Trophoblast cell (in vitro differentiated cells and primary cell): Measurements from ENCODE around the gene ADRB2.

Source experiments
- DNase-seq, 2 donors: peaks; one replicate each; pipeline ENCODE4 v3.0.0-alpha.2; 2016
- H2AFZ ChIP-seq: 2 replicates; pipeline ENCODE4 v1.6.1; 2013; ENCODE audit warnings: low read length, moderate library complexity, mild to moderate bottlenecking; ENCODE audit not compliant: insufficient read depth, poor library complexity
- H2AK5ac ChIP-seq: 2 replicates; pipeline ENCODE4 v1.6.1; 2013; ENCODE audit warnings: mild to moderate bottlenecking, low read length
- H2BK120ac ChIP-seq: 2 replicates; pipeline ENCODE4 v1.6.1; 2013; ENCODE audit warnings: low read length, mild to moderate bottlenecking, moderate library complexity; ENCODE audit not compliant: insufficient read depth, poor library complexity
- H2BK12ac ChIP-seq: 2 replicates; pipeline ENCODE4 v1.6.1; 2013; ENCODE audit warnings: mild to moderate bottlenecking, low read length, moderate library complexity
- H2BK5ac ChIP-seq: 2 replicates; pipeline ENCODE4 v1.6.1; 2013; ENCODE audit warnings: low read length, low read depth, moderate library complexity, mild to moderate bottlenecking; ENCODE audit not compliant: poor library complexity
- H3K14ac ChIP-seq: 2 replicates; pipeline ENCODE4 v1.6.1; 2013; ENCODE audit warnings: mild to moderate bottlenecking, low read length
- H3K18ac ChIP-seq: 2 replicates; pipeline ENCODE4 v1.6.1; 2013; ENCODE audit warnings: mild to moderate bottlenecking, low read length
- H3K23ac ChIP-seq: 2 replicates; pipeline ENCODE4 v1.6.1; 2013; ENCODE audit warnings: low read length
- H3K27ac ChIP-seq: 2 replicates; pipeline ENCODE4 v1.5.1; 2013; ENCODE audit warnings: low read depth, mild to moderate bottlenecking, inconsistent platforms, low read length, moderate library complexity
- H3K27me3 ChIP-seq: 2 replicates; pipeline ENCODE4 v1.6.1; 2013; ENCODE audit warnings: inconsistent platforms, mild to moderate bottlenecking, low read length, moderate library complexity; ENCODE audit not compliant: insufficient read depth
- H3K36me3 ChIP-seq, 2 experiments: 1 replicate in 1 of 2; 2 replicates in 1 of 2; pipeline ENCODE4 v1.6.1; 2013; ENCODE audit warnings: low read length in 2 of 2, mild to moderate bottlenecking in 2 of 2, moderate library complexity in 1 of 2; ENCODE audit not compliant: insufficient read depth in 2 of 2, control insufficient read depth in 1 of 2
- H3K4ac ChIP-seq: 2 replicates; pipeline ENCODE4 v1.6.1; 2013; ENCODE audit warnings: low read depth, mild to moderate bottlenecking, low read length, moderate library complexity
- H3K4me1 ChIP-seq, 2 experiments: 1 replicate in 1 of 2; 2 replicates in 1 of 2; pipeline ENCODE4 v1.6.1; 2013; ENCODE audit warnings: low read length in 2 of 2, mild to moderate bottlenecking in 2 of 2, moderate library complexity in 1 of 2; ENCODE audit not compliant: insufficient read depth in 2 of 2, control insufficient read depth in 1 of 2
- H3K4me2 ChIP-seq: 2 replicates; pipeline ENCODE4 v1.6.1; 2013; ENCODE audit warnings: inconsistent platforms, mild to moderate bottlenecking, low read length, moderate library complexity
- H3K4me3 ChIP-seq: 2 replicates; pipeline ENCODE4 v1.5.1; 2013; ENCODE audit warnings: mild to moderate bottlenecking, low read depth, low read length, inconsistent platforms
- H3K79me1 ChIP-seq: one replicate; pipeline ENCODE4 v1.6.1; 2013; ENCODE audit warnings: low read length
- H3K79me2 ChIP-seq: 2 replicates; pipeline ENCODE4 v1.6.1; 2013; ENCODE audit warnings: low read length, mild to moderate bottlenecking; ENCODE audit not compliant: control insufficient read depth, insufficient read depth, poor library complexity
- H3K9ac ChIP-seq: 2 replicates; pipeline ENCODE4 v1.6.1; 2013; ENCODE audit warnings: mild to moderate bottlenecking, low read length
- H3K9me3 ChIP-seq: 2 replicates; pipeline ENCODE4 v1.6.1; 2013; ENCODE audit warnings: low read depth, mild to moderate bottlenecking, control low read depth, inconsistent platforms, low read length; ENCODE audit not compliant: insufficient read depth
- H4K12ac ChIP-seq: 2 replicates; pipeline ENCODE4 v1.6.1; 2013; ENCODE audit warnings: low read depth, mild to moderate bottlenecking, low read length, moderate library complexity
- H4K8ac ChIP-seq: 2 replicates; pipeline ENCODE4 v1.6.1; 2013; ENCODE audit warnings: low read depth, mild to moderate bottlenecking, low read length, moderate library complexity
- H4K91ac ChIP-seq: one replicate; pipeline ENCODE4 v1.6.1; 2013; ENCODE audit warnings: low read depth, mild to moderate bottlenecking, low read length, moderate library complexity
- WGBS: extraction: QIAGEN DNeasy Blood & Tissue Kit; methylation state at CpG from one replicate; pipeline ENCODE4 v1.1.7; 2013; ENCODE audit warnings: missing lambda C conversion rate; ENCODE audit not compliant: insufficient read length, insufficient coverage; ENCODE audit errors: extremely low coverage; 5-methylcytosine and 5-hydroxymethylcytosine counted together

Gene ADRB2

GRCh38 chr5:148860599-148860998 lies 34.2 kb downstream of the ADRB2 start:
- no peak overlapping the region for H2BK12ac ChIP-seq
- H4K12ac ChIP-seq, result no peak overlapping the region
- no peaks in the 10 kb centered on the region for H3K27me3 ChIP-seq
- H3K4me1 ChIP-seq, result no peaks in the 10 kb centered on the region
- H2AFZ ChIP-seq, result no peak overlapping the region
- H3K79me1 ChIP-seq, result no peaks in the 10 kb centered on the region
- no peak overlapping the region for H4K91ac ChIP-seq
- H2BK120ac ChIP-seq, result no peak overlapping the region
- H3K9me3 ChIP-seq, result no peaks in the 10 kb centered on the region
- no peak overlapping the region for H3K18ac ChIP-seq
- WGBS, result no CpG with 5 or more reads among the region's 5 CpGs
- H4K8ac ChIP-seq, result no peak overlapping the region
- no peak overlapping the region for H2AK5ac ChIP-seq
- H3K4me2 ChIP-seq, result no peak overlapping the region
- no peak overlapping the region for H3K9ac ChIP-seq
- H3K23ac ChIP-seq, result no peak overlapping the region
- H3K79me2 ChIP-seq, result no peaks in the 10 kb centered on the region
- no peak overlapping the region for H2BK5ac ChIP-seq
- no peak overlapping the region for H3K27ac ChIP-seq
- H3K14ac ChIP-seq, result no peak overlapping the region
- H3K4ac ChIP-seq, result no peak overlapping the region
- H3K4me3 ChIP-seq, result no peak overlapping the region
- DNase-seq, result peak; percentile 79 to 83
- H3K36me3 ChIP-seq, result no peaks in the 10 kb centered on the region

GRCh38 chr5:148861088-148861487 lies 34.7 kb downstream of the ADRB2 start:
- Histone ChIP-seq H3K4me2 (no peak overlapping the region), H2AFZ (no peak overlapping the region), H3K14ac (no peak overlapping the region), H4K12ac (no peak overlapping the region), H2BK120ac (no peak overlapping the region), H3K9ac (no peak overlapping the region), H3K27me3 (no peaks in the 10 kb centered on the region), H3K23ac (no peak overlapping the region), H3K79me2 (no peaks in the 10 kb centered on the region), H3K9me3 (no peaks in the 10 kb centered on the region), H3K18ac (no peak overlapping the region), H2AK5ac (no peak overlapping the region), H3K79me1 (no peaks in the 10 kb centered on the region), H2BK5ac (no peak overlapping the region), H4K91ac (no peak overlapping the region), H3K4me1 (no peaks in the 10 kb centered on the region), H3K4ac (no peak overlapping the region), H2BK12ac (no peak overlapping the region), H3K4me3 (no peak overlapping the region), H3K27ac (no peak overlapping the region), H4K8ac (no peak overlapping the region), H3K36me3 (no peaks in the 10 kb centered on the region)
- no peak for DNase-seq
- WGBS, result no CpG with 5 or more reads among the region's 2 CpGs

- Histone ChIP-seq H3K4me1 (no peaks in the 10 kb centered on the region), H3K4me3 (no peak overlapping the region), H3K79me2 (no peaks in the 10 kb centered on the region), H3K18ac (no peak overlapping the region), H3K36me3 (no peaks in the 10 kb centered on the region), H2AFZ (no peak overlapping the region), H4K8ac (no peak overlapping the region), H4K91ac (no peak overlapping the region), H2BK120ac (no peak overlapping the region), H3K9me3 (no peaks in the 10 kb centered on the region), H4K12ac (no peak overlapping the region), H3K9ac (no peak overlapping the region), H2AK5ac (no peak overlapping the region), H3K27ac (no peak overlapping the region), H2BK12ac (no peak overlapping the region), H3K4me2 (no peak overlapping the region), H2BK5ac (no peak overlapping the region), H3K27me3 (no peaks in the 10 kb centered on the region), H3K4ac (no peak overlapping the region), H3K14ac (no peak overlapping the region), H3K79me1 (no peaks in the 10 kb centered on the region), H3K23ac (no peak overlapping the region)
- WGBS, result no CpG with 5 or more reads among the region's 3 CpGs
- DNase-seq, result no peak
Observed at GRCh38 chr5:148861696-148862095, 35.3 kb downstream of the ADRB2 start.

GRCh38 chr5:148864113-148864841 lies 37.9 kb downstream of the ADRB2 start:
- no peak overlapping the region for H2AFZ ChIP-seq
- peak in 1 of 2 donors; percentile 19 for DNase-seq
- H3K4me1 ChIP-seq, result no peaks in the 10 kb centered on the region
- no peak overlapping the region for H3K4me3 ChIP-seq
- no peak overlapping the region for H3K18ac ChIP-seq
- no peak overlapping the region for H2BK5ac ChIP-seq
- H2BK12ac ChIP-seq, result no peak overlapping the region
- no peak overlapping the region for H3K4me2 ChIP-seq
- no CpG with 5 or more reads among the region's 5 CpGs for WGBS
- H3K9ac ChIP-seq, result no peak overlapping the region
- no peak overlapping the region for H3K14ac ChIP-seq
- no peak overlapping the region for H4K8ac ChIP-seq
- H2BK120ac ChIP-seq, result no peak overlapping the region
- no peak overlapping the region for H3K23ac ChIP-seq
- H3K36me3 ChIP-seq, result no peaks in the 10 kb centered on the region
- no peaks in the 10 kb centered on the region for H3K79me1 ChIP-seq
- H2AK5ac ChIP-seq, result no peak overlapping the region
- H3K79me2 ChIP-seq, result no peaks in the 10 kb centered on the region
- no peak overlapping the region for H3K4ac ChIP-seq
- no peak overlapping the region for H3K27ac ChIP-seq
- no peak overlapping the region for H4K91ac ChIP-seq
- no peak overlapping the region for H4K12ac ChIP-seq
- H3K9me3 ChIP-seq, result no peaks in the 10 kb centered on the region
- H3K27me3 ChIP-seq, result no peaks in the 10 kb centered on the region
